CD4-positive, alpha-beta memory T cell (primary cell): Measurements from ENCODE around the gene CSAD. TPM values are rescaled to one million over a fixed set of nuclear protein-coding genes. Genes with fewer than 3 reads are reported as not detected.
A peak's percentile ranks its signal among the peaks of the same experiment; 100 is the strongest.

ENCODE experiments used
- CTCF ChIA-PET: fragments of 350-600 bp; sonication (Branson Sonifier 250); formaldehyde crosslinking; loops from one replicate; lab custom pipeline; 2021; ENCODE audit warnings: inconsistent platforms; ENCODE audit not compliant: partially characterized antibody; lab: Charles Lee
- POLR2A ChIA-PET: fragments of 350-600 bp; sonication (Branson Sonifier 250); formaldehyde crosslinking; loops from one replicate; lab custom pipeline; 2021; ENCODE audit not compliant: partially characterized antibody; lab: Charles Lee
- DNase-seq, 5 donors: peaks; one replicate each; pipeline versions ENCODE4 v3.0.0 to v3.0.0-alpha.2; 2020 to 2022; ENCODE audit warnings: mixed read lengths in 1 of 5
- H3K27ac ChIP-seq: one replicate; pipeline ENCODE4 v1.7.0; 2013; ENCODE audit warnings: low read depth, low read length
- H3K27me3 ChIP-seq: 2 replicates; pipeline ENCODE4 v1.7.0; 2013; ENCODE audit warnings: mild to moderate bottlenecking, low read length, moderate library complexity; ENCODE audit not compliant: insufficient read depth
- H3K36me3 ChIP-seq: 2 replicates; pipeline ENCODE4 v1.7.0; 2013; ENCODE audit warnings: mild to moderate bottlenecking, low read length, moderate library complexity; ENCODE audit not compliant: insufficient read depth
- H3K4me1 ChIP-seq: 2 replicates; pipeline ENCODE4 v1.7.0; 2013; ENCODE audit warnings: mild to moderate bottlenecking, low read length, moderate library complexity; ENCODE audit not compliant: insufficient read depth
- H3K4me3 ChIP-seq, 2 donors: one replicate each; pipeline ENCODE4 v1.7.0; 2013; ENCODE audit warnings: low read length in 2 of 2, mild to moderate bottlenecking in 1 of 2
- H3K9me3 ChIP-seq, 2 donors: one replicate each; pipeline ENCODE4 v1.7.0; 2013; ENCODE audit warnings: low read length in 2 of 2, control low read depth in 1 of 2; ENCODE audit not compliant: control insufficient read depth in 1 of 2
- H3K27ac Mint-ChIP-seq, 7 donors: one replicate each; pipeline ENCODE4 v1.8.0; 2020 to 2021; ENCODE audit warnings: mixed read lengths in 7 of 7, mild to moderate bottlenecking in 6 of 7, inconsistent platforms in 3 of 7, moderate library complexity in 3 of 7
- H3K27me3 Mint-ChIP-seq, 2 donors: one replicate each; pipeline ENCODE4 v1.8.0; 2020 to 2021; ENCODE audit warnings: mixed read lengths in 2 of 2
- H3K36me3 Mint-ChIP-seq, 2 donors: one replicate each; pipeline ENCODE4 v1.8.0; 2020 to 2021; ENCODE audit warnings: mixed read lengths in 2 of 2, inconsistent platforms in 1 of 2, mild to moderate bottlenecking in 1 of 2
- H3K4me1 Mint-ChIP-seq, 4 donors: one replicate each; pipeline ENCODE4 v1.8.0; 2020 to 2021; ENCODE audit warnings: mixed read lengths in 4 of 4, mild to moderate bottlenecking in 1 of 4
- H3K4me3 Mint-ChIP-seq, 8 donors: one replicate each; pipeline ENCODE4 v1.8.0; 2020 to 2021; ENCODE audit warnings: mixed read lengths in 8 of 8, mild to moderate bottlenecking in 7 of 8, moderate library complexity in 6 of 8, inconsistent platforms in 3 of 8
- H3K9me3 Mint-ChIP-seq, 8 donors: one replicate each; pipeline ENCODE4 v1.8.0; 2020 to 2021; ENCODE audit warnings: mixed read lengths in 8 of 8, mild to moderate bottlenecking in 5 of 8, inconsistent platforms in 3 of 8, moderate library complexity in 1 of 8
- intact Hi-C: fragments of 100-400 bp; cut with micrococcal nuclease; formaldehyde crosslinking; loops from one replicate; pipeline ENCODE4 v1.15.1; 2023
- polyA plus RNA-seq, 2 donors: library from polyadenylated mRNA; unstranded; fragments of 300-500 nt; fragmentation: Illumina TruSeq; gene quantifications; one replicate each; pipeline ENCODE4 v1.2.3, GENCODE V29; 2021
- total RNA-seq, 2 experiments: library from RNA; stranded (reverse); gene quantifications; one replicate each; pipeline ENCODE4 v1.2.3, GENCODE V29; 2021

Gene CSAD
- total and polyA plus RNA-seq, 4 experiments from 2014 or later: 1.1 to 64.2 (median 32.7) TPM

DNA sequence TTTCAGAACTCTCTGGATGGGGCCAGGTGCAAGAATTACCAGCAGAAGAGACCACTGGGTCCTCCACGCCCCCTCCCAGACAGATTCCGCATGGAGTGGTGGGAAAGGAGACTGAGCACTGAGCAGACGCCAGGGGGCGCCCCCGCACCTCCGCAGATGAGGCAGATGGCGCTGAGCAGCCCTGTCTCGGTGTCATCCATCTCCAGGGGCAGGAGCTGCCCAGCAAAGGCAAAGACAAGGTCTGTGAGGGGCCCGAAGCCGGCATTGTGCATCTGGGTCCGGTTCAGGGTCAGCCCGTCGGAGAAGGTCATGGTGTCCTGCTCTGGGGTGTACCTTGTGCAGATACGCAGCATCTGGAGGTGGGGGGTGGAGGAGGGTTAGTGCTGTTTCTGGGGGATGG is 32.6 kb upstream of the CSAD start:
- Histone ChIP-seq H3K27ac (peak overlapping the region; percentile 36), H3K9me3 (no peaks in the 10 kb centered on the region), H3K36me3 (peaks cover 50% of the 10 kb centered on the region), H3K4me1 (peaks cover 84% of the 10 kb centered on the region), H3K4me3 (no peak overlapping the region), H3K27me3 (no peaks in the 10 kb centered on the region)
- Mint-ChIP-seq H3K27me3 (no peaks in the 10 kb centered on the region), H3K4me1 (peaks cover 45 to 81% (median 68%) of the 10 kb centered on the region in 4 donors), H3K4me3 (peak overlapping the region in 1 of 8 donors; percentile 41), H3K27ac (peak overlapping the region; percentile 46 to 97 (median 87)), H3K9me3 (no peaks in the 10 kb centered on the region), H3K36me3 (peaks cover 46 to 66% of the 10 kb centered on the region in 2 donors)
- ChIA-PET POLR2A (interaction anchor here (0.5 to 27.7 kb wide), 14 partner anchors 8 to 200 kb away, joined by 3 to 463 read pairs (median 14); partner anchors contain the start of genes AAAS, CSAD, ESPL1 and PFDN5), CTCF (interaction anchor here (0.7 to 12.8 kb wide), 33 partner anchors 10 to 159 kb away, joined by 3 to 339 read pairs (median 6); partner anchors contain the start of genes AAAS, CSAD, ESPL1 and MYG1)
- DNase-seq: peak; percentile 77 to 84 (median 78)
- intact Hi-C loops: loop anchor here (1.0 to 2.0 kb wide), 5 partner anchors 38 to 108 kb away; partner anchors contain the start of genes AAAS and ESPL1

DNA sequence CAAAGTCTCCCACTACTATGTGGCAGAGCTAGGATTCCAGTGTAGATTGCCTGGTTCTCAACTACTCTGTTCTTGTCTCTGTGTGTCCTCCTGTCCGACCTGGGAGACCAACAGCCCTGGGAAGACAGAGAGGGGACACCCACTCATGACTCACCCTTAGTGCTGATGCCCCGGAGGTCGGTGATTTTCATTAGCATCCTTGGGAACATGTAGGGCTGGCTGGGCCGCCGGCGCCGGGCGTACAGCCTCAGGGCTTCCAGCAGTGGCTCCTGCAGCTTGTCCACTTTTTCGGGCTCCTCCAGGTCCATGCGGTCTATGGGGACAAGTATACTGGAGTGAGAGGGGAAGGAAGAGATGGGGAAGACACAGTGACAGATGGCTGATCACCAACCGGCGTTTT is 32.2 kb upstream of the CSAD start:
- no peaks in the 10 kb centered on the region for H3K9me3 ChIP-seq
- H3K36me3 ChIP-seq: peaks cover 50% of the 10 kb centered on the region
- Mint-ChIP-seq H3K4me1 (peaks cover 46 to 81% (median 69%) of the 10 kb centered on the region in 4 donors), H3K27me3 (no peaks in the 10 kb centered on the region), H3K9me3 (no peaks in the 10 kb centered on the region), H3K36me3 (peaks cover 46 to 66% of the 10 kb centered on the region in 2 donors), H3K27ac (peak overlapping the region; percentile 26 to 97 (median 87)), H3K4me3 (peak overlapping the region in 1 of 8 donors; percentile 57)
- intact Hi-C loops: loop anchor here (1.0 to 2.0 kb wide), 5 partner anchors 38 to 108 kb away; partner anchors contain the start of genes AAAS and ESPL1
- CTCF ChIA-PET: interaction anchor here (0.7 to 12.8 kb wide), 29 partner anchors 7 to 147 kb away, joined by 3 to 339 read pairs (median 6); partner anchors contain the start of genes AAAS, CSAD, ESPL1 and MYG1
- peak overlapping the region; percentile 36 for H3K27ac ChIP-seq
- no peaks in the 10 kb centered on the region for H3K27me3 ChIP-seq
- POLR2A ChIA-PET: interaction anchor here (1.2 to 27.7 kb wide), 10 partner anchors 8 to 82 kb away, joined by 3 to 463 read pairs (median 65); partner anchors contain the start of genes CSAD, ESPL1, PFDN5 and RARG
- no peak overlapping the region for H3K4me3 ChIP-seq
- no peak for DNase-seq
- H3K4me1 ChIP-seq: peaks cover 84% of the 10 kb centered on the region

DNA sequence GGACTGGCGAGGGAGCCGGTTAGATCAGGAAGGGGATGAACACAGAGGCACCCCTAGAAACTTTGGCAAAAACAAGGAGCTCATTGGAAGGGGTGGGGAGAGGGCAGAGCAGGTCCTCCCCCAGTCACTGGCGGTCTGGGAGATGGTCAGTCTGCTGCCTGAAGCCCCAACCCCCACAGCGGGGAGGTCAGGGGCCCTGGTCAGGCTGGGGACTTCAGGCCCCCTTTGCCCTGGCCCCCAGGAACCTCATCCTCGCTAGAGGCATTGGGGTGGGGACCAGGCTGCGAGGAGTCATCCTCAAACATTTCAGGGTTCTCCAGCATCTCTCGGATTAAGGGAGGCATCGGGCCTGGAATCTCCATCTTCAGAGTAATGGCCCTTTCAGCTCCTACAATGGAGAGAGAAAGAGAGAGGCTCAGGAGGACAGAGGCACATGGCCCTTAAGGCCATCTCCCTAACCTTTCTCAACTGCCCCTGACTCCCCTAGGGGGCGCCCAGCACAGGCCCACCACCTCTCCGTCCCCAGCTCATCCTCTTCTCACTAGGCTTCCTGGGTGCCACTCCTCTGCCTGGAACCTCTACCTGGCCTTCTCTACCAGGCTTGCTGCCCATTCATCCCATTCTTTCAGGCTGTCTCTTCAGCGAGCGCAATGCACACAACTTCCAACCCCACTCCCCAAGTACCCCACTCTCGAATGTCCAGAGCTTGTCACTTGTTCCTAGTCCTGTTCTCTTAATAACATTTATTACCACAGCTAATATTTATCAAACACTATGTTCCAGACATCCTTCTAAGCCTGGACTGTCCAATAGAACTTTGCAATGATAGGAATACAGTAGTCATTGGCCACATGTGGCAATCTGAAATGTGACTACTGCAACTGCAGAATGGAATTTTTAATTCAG is 31.0 kb upstream of the CSAD start:
- Histone ChIP-seq H3K27me3 (no peaks in the 10 kb centered on the region), H3K36me3 (peaks cover 50% of the 10 kb centered on the region), H3K27ac (no peak overlapping the region), H3K4me3 (no peak overlapping the region), H3K4me1 (peaks cover 84% of the 10 kb centered on the region), H3K9me3 (no peaks in the 10 kb centered on the region)
- intact Hi-C loops: loop anchor here (2.0 kb wide), 1 partner anchor 53 kb away; no protein-coding TSS in a partner anchor
- Mint-ChIP-seq H3K4me3 (peak overlapping the region in 1 of 8 donors; percentile 12), H3K36me3 (peaks cover 46 to 65% of the 10 kb centered on the region in 2 donors), H3K27me3 (no peaks in the 10 kb centered on the region), H3K4me1 (peaks cover 41 to 80% (median 65%) of the 10 kb centered on the region in 4 donors), H3K27ac (peak overlapping the region in 5 of 7 donors; percentile 27 to 94 (median 86)), H3K9me3 (no peaks in the 10 kb centered on the region)
- DNase-seq: no peak
- POLR2A ChIA-PET: interaction anchor here (1.2 to 27.7 kb wide), 8 partner anchors 9 to 83 kb away, joined by 3 to 463 read pairs (median 144); partner anchors contain the start of genes CSAD, PFDN5, RARG and ZNF740
- CTCF ChIA-PET: interaction anchor here (0.8 to 12.8 kb wide), 26 partner anchors 8 to 133 kb away, joined by 3 to 339 read pairs (median 4); partner anchors contain the start of genes AAAS, CSAD, ESPL1 and MYG1

DNA sequence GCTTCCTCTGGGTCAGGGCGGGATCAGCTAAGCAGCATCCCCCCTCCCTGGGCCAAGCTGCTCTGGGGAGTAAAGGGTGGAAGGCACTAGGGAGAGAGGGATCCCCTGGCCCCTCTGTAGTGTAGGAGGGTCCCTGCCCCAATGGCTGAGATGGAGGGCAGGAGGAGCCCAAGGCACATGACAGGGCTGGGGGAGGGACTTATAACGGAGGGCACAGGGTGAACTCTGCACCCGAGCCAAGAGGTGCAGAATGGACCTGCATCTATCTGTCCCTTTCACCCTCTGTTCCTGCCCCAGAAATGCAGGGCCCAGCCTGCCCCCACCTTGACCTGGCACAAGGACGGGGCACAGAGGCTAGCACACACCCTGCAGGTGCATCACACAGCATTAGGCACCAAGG is 30.1 kb upstream of the CSAD start:
- H3K4me1 ChIP-seq: peaks cover 83% of the 10 kb centered on the region
- no peaks in the 10 kb centered on the region for H3K9me3 Mint-ChIP-seq
- peaks cover 40 to 63% of the 10 kb centered on the region in 2 donors for H3K36me3 Mint-ChIP-seq
- H3K9me3 ChIP-seq: no peaks in the 10 kb centered on the region
- DNase-seq: no peak
- intact Hi-C loops: no loop called here
- ChIA-PET POLR2A (interaction anchor here (1.1 to 27.7 kb wide), 6 partner anchors 10 to 84 kb away, joined by 6 to 463 read pairs (median 191); partner anchors contain the start of genes CSAD, PFDN5, RARG and ZNF740), CTCF (interaction anchor here (0.6 to 12.8 kb wide), 15 partner anchors 8 to 110 kb away, joined by 3 to 339 read pairs (median 16); partner anchors contain the start of genes AAAS, CSAD, ESPL1 and MYG1)
- peaks cover 50% of the 10 kb centered on the region for H3K36me3 ChIP-seq
- no peak overlapping the region for H3K4me3 ChIP-seq
- H3K27ac Mint-ChIP-seq: peak overlapping the region in 3 of 7 donors; percentile 27 to 78 (median 47)
- no peaks in the 10 kb centered on the region for H3K27me3 Mint-ChIP-seq
- H3K4me1 Mint-ChIP-seq: peaks cover 36 to 78% (median 61%) of the 10 kb centered on the region in 4 donors
- H3K27me3 ChIP-seq: no peaks in the 10 kb centered on the region
- no peak overlapping the region for H3K27ac ChIP-seq
- H3K4me3 Mint-ChIP-seq: no peak overlapping the region

DNA sequence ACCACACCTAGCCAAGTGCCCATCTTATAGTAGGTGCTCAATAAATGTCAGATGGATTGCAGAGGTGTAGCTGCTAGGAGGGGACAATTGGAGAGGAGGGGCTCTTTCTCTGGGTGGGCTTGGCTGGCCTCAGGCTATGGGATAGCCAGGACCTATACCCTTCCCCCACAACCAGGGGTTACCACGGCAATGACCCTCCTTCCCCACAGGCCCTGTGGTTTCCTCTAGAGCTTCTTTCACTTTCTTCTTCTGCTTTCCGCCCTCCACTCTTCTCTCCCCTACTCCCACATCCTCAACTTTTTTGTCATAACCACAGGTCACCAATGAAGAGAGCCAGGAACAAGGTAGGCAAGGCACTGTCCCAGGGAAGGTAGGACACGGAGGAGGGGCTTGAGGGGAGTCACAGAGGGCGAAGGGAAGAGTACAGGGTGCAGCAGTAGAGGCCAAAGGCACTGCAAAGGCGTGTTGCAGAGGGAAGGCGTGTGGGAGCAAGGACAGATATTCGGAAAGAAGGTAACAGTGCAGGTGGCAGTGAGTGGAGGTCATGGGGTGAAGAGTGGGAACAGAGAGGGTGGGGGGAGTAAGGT is 28.2 kb upstream of the CSAD start:
- peak overlapping the region; percentile 75 to 90 (median 84) for H3K4me3 Mint-ChIP-seq
- intact Hi-C loops: no loop called here
- Histone ChIP-seq H3K27me3 (no peaks in the 10 kb centered on the region), H3K36me3 (peaks cover 35% of the 10 kb centered on the region), H3K4me1 (peaks cover 83% of the 10 kb centered on the region), H3K4me3 (peak overlapping the region in 1 of 2 donors; percentile 36), H3K9me3 (no peaks in the 10 kb centered on the region), H3K27ac (peak overlapping the region; percentile 62)
- H3K27ac Mint-ChIP-seq: peak overlapping the region; percentile 83 to 97 (median 93)
- CTCF ChIA-PET: interaction anchor here (0.8 to 12.8 kb wide), 14 partner anchors 8 to 143 kb away, joined by 3 to 339 read pairs (median 8); partner anchors contain the start of genes AAAS, CSAD, ESPL1 and MYG1
- no peaks in the 10 kb centered on the region for H3K27me3 Mint-ChIP-seq
- H3K4me1 Mint-ChIP-seq: peaks cover 37 to 78% (median 59%) of the 10 kb centered on the region in 4 donors
- POLR2A ChIA-PET: interaction anchor here (0.6 to 27.7 kb wide), 18 partner anchors 11 to 292 kb away, joined by 3 to 463 read pairs (median 5); partner anchors contain the start of genes CSAD, MYG1, SP1 and TARBP2
- H3K36me3 Mint-ChIP-seq: peaks cover 27 to 48% of the 10 kb centered on the region in 2 donors
- peak in 2 of 5 donors; percentile 37 to 43 for DNase-seq
- no peaks in the 10 kb centered on the region for H3K9me3 Mint-ChIP-seq

DNA sequence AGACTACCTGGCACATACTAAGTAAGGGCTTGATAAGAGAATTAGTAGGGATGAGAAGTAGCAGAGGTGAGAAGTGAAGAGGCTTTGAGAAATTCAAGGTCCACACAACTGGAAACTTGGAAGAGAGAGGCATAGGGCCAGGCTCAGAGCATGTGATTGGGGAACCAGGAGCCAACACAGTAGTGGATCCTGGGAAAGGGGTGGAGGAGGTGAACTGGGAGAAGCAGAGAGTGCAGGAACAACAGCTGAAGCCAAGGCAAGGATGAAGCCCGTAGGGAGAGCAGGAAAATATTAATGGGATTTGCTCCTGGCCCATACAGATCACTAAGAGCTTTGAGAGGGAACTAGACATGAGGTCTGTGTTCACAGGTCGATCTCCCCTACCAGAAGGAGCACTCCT is 27.7 kb upstream of the CSAD start:
- peaks cover 29% of the 10 kb centered on the region for H3K36me3 ChIP-seq
- Mint-ChIP-seq H3K4me3 (peak overlapping the region; percentile 5 to 90 (median 83)), H3K4me1 (peaks cover 37 to 78% (median 58%) of the 10 kb centered on the region in 4 donors), H3K36me3 (peaks cover 22 to 45% of the 10 kb centered on the region in 2 donors), H3K27ac (peak overlapping the region; percentile 83 to 97 (median 93)), H3K9me3 (no peaks in the 10 kb centered on the region), H3K27me3 (no peaks in the 10 kb centered on the region)
- peak overlapping the region; percentile 62 for H3K27ac ChIP-seq
- no peak for DNase-seq
- intact Hi-C loops: no loop called here
- peak overlapping the region in 1 of 2 donors; percentile 36 for H3K4me3 ChIP-seq
- CTCF ChIA-PET: interaction anchor here (0.7 to 12.8 kb wide), 15 partner anchors 12 to 142 kb away, joined by 3 to 339 read pairs (median 6); partner anchors contain the start of genes AAAS, CSAD, ESPL1 and MYG1
- no peaks in the 10 kb centered on the region for H3K27me3 ChIP-seq
- H3K9me3 ChIP-seq: no peaks in the 10 kb centered on the region
- POLR2A ChIA-PET: interaction anchor here (0.7 to 27.7 kb wide), 19 partner anchors 10 to 293 kb away, joined by 3 to 463 read pairs (median 5); partner anchors contain the start of genes CSAD, MYG1, PFDN5 and SP1
- H3K4me1 ChIP-seq: peaks cover 83% of the 10 kb centered on the region
